ENCODE data around the gene WDR36. TPM values are rescaled to one million over a fixed set of nuclear protein-coding genes. Genes with fewer than 3 reads are reported as not detected.
A peak's percentile ranks its signal among the peaks of the same experiment; 100 is the strongest.

The WDR36 gene
- total and polyA plus RNA-seq, 7 experiments from 2014 or later: 24.4 to 37.4 (median 29.7) TPM

- Mint-ChIP-seq H3K4me3 (no peak overlapping the region), H3K27ac (no peak overlapping the region), H3K27me3 (peaks cover 70 to 86% (median 74%) of the 10 kb centered on the region in 5 donors), H3K9me3 (peaks cover 0 to under 1% (median 0%) of the 10 kb centered on the region in 11 donors), H3K4me1 (peaks cover 0 to 18% (median 9%) of the 10 kb centered on the region in 7 donors), H3K36me3 (no peaks in the 10 kb centered on the region)
- ATAC-seq: no peak
- no peaks in the 10 kb centered on the region for H3K36me3 ChIP-seq (ENCODE audit: control insufficient read depth in 2 of 3, insufficient read depth in 3 of 3, low read length in 3 of 3)
- peaks cover 0 to 11% of the 10 kb centered on the region in 2 donors for H3K4me1 ChIP-seq (ENCODE audit: control insufficient read depth in 2 of 2, insufficient read depth in 2 of 2, low read length in 2 of 2)
- CTCF ChIA-PET: no interaction called here
- no peak overlapping the region for H3K27ac ChIP-seq (ENCODE audit: low read depth, low read length)
- intact Hi-C loops (cut with micrococcal nuclease): no loop called here
- H3K4me3 ChIP-seq (ENCODE audit: low read length): no peak overlapping the region
- no peak for DNase-seq
- POLR2A ChIA-PET: no interaction called here
- peaks cover 0 to 19% of the 10 kb centered on the region in 2 donors for H3K27me3 ChIP-seq (ENCODE audit: control insufficient read depth in 2 of 2, insufficient read depth in 2 of 2, low read length in 2 of 2)
- no peaks in the 10 kb centered on the region for H3K9me3 ChIP-seq (ENCODE audit: control insufficient read depth in 2 of 3, low read length in 3 of 3)
Observed at GRCh38 chr5:111066261-111066938, 25.7 kb upstream of the WDR36 start.

- ChIA-PET CTCF (no interaction called here), POLR2A (no interaction called here)
- H3K27ac ChIP-seq (ENCODE audit: low read depth, low read length): no peak overlapping the region
- no peak for ATAC-seq
- Mint-ChIP-seq H3K9me3 (no peaks in the 10 kb centered on the region), H3K4me1 (peaks cover 7 to 29% (median 20%) of the 10 kb centered on the region in 7 donors), H3K4me3 (no peak overlapping the region), H3K36me3 (no peaks in the 10 kb centered on the region), H3K27ac (no peak overlapping the region), H3K27me3 (peaks cover 82 to 95% (median 90%) of the 10 kb centered on the region in 5 donors)
- H3K27me3 ChIP-seq (ENCODE audit: control insufficient read depth in 2 of 2, insufficient read depth in 2 of 2, low read length in 2 of 2): peaks cover 2 to 19% of the 10 kb centered on the region in 2 donors
- intact Hi-C loops (cut with micrococcal nuclease): no loop called here
- peaks cover 4 to 11% of the 10 kb centered on the region in 2 donors for H3K4me1 ChIP-seq (ENCODE audit: control insufficient read depth in 2 of 2, insufficient read depth in 2 of 2, low read length in 2 of 2)
- H3K4me3 ChIP-seq (ENCODE audit: low read length): no peak overlapping the region
- no peaks in the 10 kb centered on the region for H3K9me3 ChIP-seq (ENCODE audit: control insufficient read depth in 2 of 3, low read length in 3 of 3)
- no peaks in the 10 kb centered on the region for H3K36me3 ChIP-seq (ENCODE audit: control insufficient read depth in 2 of 3, insufficient read depth in 3 of 3, low read length in 3 of 3)
- DNase-seq: no peak
Observed at GRCh38 chr5:111068213-111068612, 23.9 kb upstream of the WDR36 start.

- CTCF ChIA-PET: no interaction called here
- Mint-ChIP-seq H3K36me3 (no peaks in the 10 kb centered on the region), H3K4me3 (peak overlapping the region in 7 of 10 donors; percentile 1 to 93 (median 25)), H3K4me1 (peaks cover 11 to 39% (median 30%) of the 10 kb centered on the region in 7 donors), H3K27ac (no peak overlapping the region), H3K27me3 (peaks cover 90 to 94% (median 93%) of the 10 kb centered on the region in 5 donors), H3K9me3 (no peaks in the 10 kb centered on the region)
- Histone ChIP-seq H3K4me1 (ENCODE audit: control insufficient read depth in 2 of 2, insufficient read depth in 2 of 2, low read length in 2 of 2) (peaks cover 4 to 15% of the 10 kb centered on the region in 2 donors), H3K27ac (ENCODE audit: low read depth, low read length) (no peak overlapping the region), H3K27me3 (ENCODE audit: control insufficient read depth in 2 of 2, insufficient read depth in 2 of 2, low read length in 2 of 2) (peaks cover 10 to 19% of the 10 kb centered on the region in 2 donors), H3K9me3 (ENCODE audit: control insufficient read depth in 2 of 3, low read length in 3 of 3) (no peaks in the 10 kb centered on the region), H3K36me3 (ENCODE audit: control insufficient read depth in 2 of 3, insufficient read depth in 3 of 3, low read length in 3 of 3) (no peaks in the 10 kb centered on the region), H3K4me3 (ENCODE audit: low read length) (no peak overlapping the region)
- POLR2A ChIA-PET: no interaction called here
- intact Hi-C loops (cut with micrococcal nuclease): no loop called here
- DNase-seq: no peak
- ATAC-seq: no peak
Observed at GRCh38 chr5:111069839-111070238, 22.3 kb upstream of the WDR36 start.

DNA sequence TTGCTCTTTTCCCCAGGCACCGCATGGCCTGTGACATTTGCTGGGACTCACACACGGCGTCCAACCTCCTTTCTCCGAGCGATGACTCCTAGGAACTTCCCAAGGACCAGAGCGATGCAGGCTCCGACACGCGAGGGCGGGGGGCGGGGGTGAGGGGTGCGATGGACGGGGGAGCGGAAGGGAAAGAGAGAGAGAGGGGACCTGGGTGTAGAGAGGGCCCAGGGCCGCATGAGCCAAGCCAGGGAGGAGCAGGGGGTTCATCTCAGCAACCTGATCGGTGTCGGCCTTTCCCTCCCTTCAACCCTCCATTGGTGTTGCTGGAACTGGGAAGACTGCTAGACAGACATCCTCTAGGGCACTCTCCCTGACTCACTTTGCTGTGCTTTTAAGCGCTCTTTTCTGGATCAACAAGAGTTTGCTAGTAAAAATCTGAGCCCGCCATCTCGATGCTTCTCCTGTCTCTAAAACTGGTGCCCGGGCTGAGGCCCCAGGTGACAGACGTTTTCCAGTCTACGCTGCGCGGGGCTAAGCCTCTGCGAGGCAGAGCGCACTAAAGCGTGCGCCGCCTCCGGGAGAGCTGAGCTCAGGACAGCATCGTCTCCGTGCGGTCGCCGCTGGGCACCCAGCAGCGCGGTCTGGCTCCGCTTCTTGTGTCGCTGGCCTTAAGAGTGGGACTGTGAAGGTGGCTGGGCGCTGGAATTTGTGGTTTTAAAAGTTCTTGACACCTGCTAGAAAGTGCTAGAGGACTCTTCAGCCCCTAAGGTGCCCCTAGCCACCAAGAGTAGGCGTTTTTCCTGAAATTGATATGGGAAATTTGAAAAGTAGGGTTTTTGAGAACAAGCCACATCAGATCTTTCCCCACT, 21.6 kb upstream of the WDR36 start:
- DNase-seq (peak in 1 of 9 donors; percentile 36), ATAC-seq (peak; percentile 37)
- no peaks in the 10 kb centered on the region for H3K9me3 Mint-ChIP-seq
- Histone ChIP-seq H3K4me1 (ENCODE audit: control insufficient read depth in 2 of 2, insufficient read depth in 2 of 2, low read length in 2 of 2) (peaks cover 4 to 15% of the 10 kb centered on the region in 2 donors), H3K36me3 (ENCODE audit: control insufficient read depth in 2 of 3, insufficient read depth in 3 of 3, low read length in 3 of 3) (no peaks in the 10 kb centered on the region), H3K4me3 (ENCODE audit: low read length) (no peak overlapping the region), H3K9me3 (ENCODE audit: control insufficient read depth in 2 of 3, low read length in 3 of 3) (no peaks in the 10 kb centered on the region), H3K27me3 (ENCODE audit: control insufficient read depth in 2 of 2, insufficient read depth in 2 of 2, low read length in 2 of 2) (peaks cover 14 to 19% of the 10 kb centered on the region in 2 donors), H3K27ac (ENCODE audit: low read depth, low read length) (no peak overlapping the region)
- H3K4me3 Mint-ChIP-seq: peak overlapping the region; percentile 35 to 93 (median 58)
- peaks cover 86 to 96% (median 91%) of the 10 kb centered on the region in 5 donors for H3K27me3 Mint-ChIP-seq
- peaks cover 11 to 39% (median 30%) of the 10 kb centered on the region in 7 donors for H3K4me1 Mint-ChIP-seq
- ChIA-PET POLR2A (no interaction called here), CTCF (no interaction called here)
- peak overlapping the region in 1 of 9 donors; percentile 11 for H3K27ac Mint-ChIP-seq
- no peaks in the 10 kb centered on the region for H3K36me3 Mint-ChIP-seq
- intact Hi-C loops (cut with micrococcal nuclease): no loop called here

- ChIA-PET CTCF (no interaction called here), POLR2A (no interaction called here)
- Mint-ChIP-seq H3K4me3 (peak within 1 kb of the TSS; percentile 84 to 95 (median 90)), H3K4me1 (peaks cover 11 to 39% (median 30%) of the 10 kb centered on the region in 7 donors), H3K27me3 (peaks cover 80 to 93% (median 87%) of the 10 kb centered on the region in 5 donors), H3K9me3 (no peaks in the 10 kb centered on the region), H3K36me3 (no peaks in the 10 kb centered on the region), H3K27ac (peak within 1 kb of the TSS in 1 of 9 donors; percentile 11)
- Histone ChIP-seq H3K4me1 (ENCODE audit: control insufficient read depth in 2 of 2, insufficient read depth in 2 of 2, low read length in 2 of 2) (peaks cover 4 to 15% of the 10 kb centered on the region in 2 donors), H3K4me3 (ENCODE audit: low read length) (no peak within 1 kb of the TSS), H3K9me3 (ENCODE audit: control insufficient read depth in 2 of 3, low read length in 3 of 3) (no peaks in the 10 kb centered on the region), H3K36me3 (ENCODE audit: control insufficient read depth in 2 of 3, insufficient read depth in 3 of 3, low read length in 3 of 3) (no peaks in the 10 kb centered on the region), H3K27me3 (ENCODE audit: control insufficient read depth in 2 of 2, insufficient read depth in 2 of 2, low read length in 2 of 2) (peaks cover 14% of the 10 kb centered on the region in 2 donors), H3K27ac (ENCODE audit: low read depth, low read length) (no peak within 1 kb of the TSS)
- intact Hi-C loops (cut with micrococcal nuclease): no loop called here
- DNase-seq (no peak), ATAC-seq (no peak)
Observed at GRCh38 chr5:111071413-111071812, 20.7 kb upstream of the WDR36 start, which contains the start of gene TSLP. TSS of gene TSLP (plus strand) at chr5:111071713. CDS start at chr5:111071891, 178 bp downstream.

DNA sequence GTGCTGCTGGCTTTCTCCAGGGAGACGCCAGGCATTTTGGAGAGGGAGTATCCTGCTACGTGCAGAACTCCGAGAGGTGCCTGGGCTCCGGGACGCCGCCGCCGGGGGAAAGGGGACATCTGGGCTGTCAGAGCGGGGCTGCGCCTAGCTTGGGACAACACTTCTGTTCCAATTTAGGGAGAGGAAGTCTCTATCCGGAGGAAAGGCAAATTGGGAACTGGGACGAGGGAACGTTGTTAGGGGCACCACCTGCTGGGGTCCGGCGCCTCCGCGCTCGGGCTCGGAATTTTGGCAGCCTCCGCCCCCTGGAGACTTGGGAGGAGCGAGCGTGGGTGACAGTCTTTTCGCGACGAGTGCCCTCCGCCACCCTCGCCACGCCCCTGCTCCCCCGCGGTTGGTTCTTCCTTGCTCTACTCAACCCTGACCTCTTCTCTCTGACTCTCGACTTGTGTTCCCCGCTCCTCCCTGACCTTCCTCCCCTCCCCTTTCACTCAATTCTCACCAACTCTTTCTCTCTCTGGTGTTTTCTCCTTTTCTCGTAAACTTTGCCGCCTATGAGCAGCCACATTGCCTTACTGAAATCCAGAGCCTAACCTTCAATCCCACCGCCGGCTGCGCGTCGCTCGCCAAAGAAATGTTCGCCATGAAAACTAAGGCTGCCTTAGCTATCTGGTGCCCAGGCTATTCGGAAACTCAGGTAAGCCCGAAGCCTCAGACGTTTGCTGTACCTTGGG, 19.0 kb upstream of the WDR36 start:
- ChIA-PET POLR2A (no interaction called here), CTCF (no interaction called here)
- Mint-ChIP-seq H3K9me3 (no peaks in the 10 kb centered on the region), H3K36me3 (peaks cover 0 to 3% (median 0%) of the 10 kb centered on the region in 5 donors), H3K4me3 (peak overlapping the region; percentile 84 to 95 (median 90)), H3K27ac (peak overlapping the region in 3 of 9 donors; percentile 4 to 55 (median 53)), H3K4me1 (peaks cover 11 to 39% (median 30%) of the 10 kb centered on the region in 7 donors), H3K27me3 (peaks cover 68 to 82% (median 77%) of the 10 kb centered on the region in 5 donors)
- H3K9me3 ChIP-seq (ENCODE audit: control insufficient read depth in 2 of 3, low read length in 3 of 3): no peaks in the 10 kb centered on the region
- peaks cover 4 to 15% of the 10 kb centered on the region in 2 donors for H3K4me1 ChIP-seq (ENCODE audit: control insufficient read depth in 2 of 2, insufficient read depth in 2 of 2, low read length in 2 of 2)
- ATAC-seq (peak; percentile 86), DNase-seq (peak; percentile 10 to 69 (median 37))
- peaks cover 14% of the 10 kb centered on the region in 2 donors for H3K27me3 ChIP-seq (ENCODE audit: control insufficient read depth in 2 of 2, insufficient read depth in 2 of 2, low read length in 2 of 2)
- H3K36me3 ChIP-seq (ENCODE audit: control insufficient read depth in 2 of 3, insufficient read depth in 3 of 3, low read length in 3 of 3): no peaks in the 10 kb centered on the region
- H3K4me3 ChIP-seq (ENCODE audit: low read length): peak overlapping the region; percentile 67
- intact Hi-C loops (cut with micrococcal nuclease): loop anchor here in 1 of 2 donors (2.0 kb wide), 1 partner anchor 20 kb away; the partner anchor contains the start of gene WDR36
- H3K27ac ChIP-seq (ENCODE audit: low read depth, low read length): no peak overlapping the region
